GM18508 (cell line): ENCODE measurements around the gene GAREM1.
A peak's percentile ranks its signal among the peaks of the same experiment; 100 is the strongest.
"Not testable (repeated sequence)": the region's sequence is repeated elsewhere in the genome, so short reads cannot be mapped to it uniquely, and the experiment has no call there.

Experiments used
- ATAC-seq: cut with Tn5 transposase; IDR thresholded peaks from one replicate; pipeline ENCODE4 v1.9.1; 2021; ENCODE audit warnings: moderate number of reproducible peaks; ENCODE audit not compliant: insufficient read depth, unreplicated experiment

The GAREM1 gene

GRCh38 chr18:32271672-32272208 lies 198.9 kb downstream of the GAREM1 start:
- peak; percentile 77 for ATAC-seq

- no peak for ATAC-seq
Observed at GRCh38 chr18:32270341-32270740, 200.3 kb downstream of the GAREM1 start.

- ATAC-seq, result no peak
Observed at GRCh38 chr18:32267463-32267862, 203.2 kb downstream of the GAREM1 start.

GRCh38 chr18:32264401-32264800 lies 206.3 kb downstream of the GAREM1 start:
- no peak for ATAC-seq

- no peak for ATAC-seq
Observed at GRCh38 chr18:32262092-32262491, 208.6 kb downstream of the GAREM1 start.

- ATAC-seq, result no peak
Observed at GRCh38 chr18:32261003-32261402, 209.7 kb downstream of the GAREM1 start.

GRCh38 chr18:32259553-32259952 lies 211.1 kb downstream of the GAREM1 start:
- ATAC-seq, result no peak

- no peak for ATAC-seq
Observed at GRCh38 chr18:32258558-32259204, 212.0 kb downstream of the GAREM1 start.

- no peak for ATAC-seq
Observed at GRCh38 chr18:32258148-32258547, 212.5 kb downstream of the GAREM1 start.

GRCh38 chr18:32257084-32257785 lies 213.4 kb downstream of the GAREM1 start:
- ATAC-seq, result no peak

- ATAC-seq, result no peak
Observed at GRCh38 chr18:32255570-32255969, 215.1 kb downstream of the GAREM1 start.

- no peak for ATAC-seq
Observed at GRCh38 chr18:32252141-32252860, 218.4 kb downstream of the GAREM1 start.

- no peak for ATAC-seq
Observed at GRCh38 chr18:32251466-32251865, 219.2 kb downstream of the GAREM1 start.

- ATAC-seq, result no peak
Observed at GRCh38 chr18:32249147-32249929, 221.3 kb downstream of the GAREM1 start.

GRCh38 chr18:32244881-32245280 lies 225.8 kb downstream of the GAREM1 start:
- ATAC-seq, result no peak

- ATAC-seq, result no peak
Observed at GRCh38 chr18:32243358-32243757, 227.3 kb downstream of the GAREM1 start.

- ATAC-seq, result no peak
Observed at GRCh38 chr18:32242395-32242794, 228.3 kb downstream of the GAREM1 start.

- ATAC-seq, result no peak
Observed at GRCh38 chr18:32238635-32239268, 231.9 kb downstream of the GAREM1 start.

GRCh38 chr18:32237049-32237448 lies 233.6 kb downstream of the GAREM1 start:
- ATAC-seq, result no peak

- not testable (repeated sequence) for ATAC-seq
Observed at GRCh38 chr18:32233348-32233747, 237.3 kb downstream of the GAREM1 start.
